ENCODE results near the gene AHCYL2.

Gene AHCYL2

DNA sequence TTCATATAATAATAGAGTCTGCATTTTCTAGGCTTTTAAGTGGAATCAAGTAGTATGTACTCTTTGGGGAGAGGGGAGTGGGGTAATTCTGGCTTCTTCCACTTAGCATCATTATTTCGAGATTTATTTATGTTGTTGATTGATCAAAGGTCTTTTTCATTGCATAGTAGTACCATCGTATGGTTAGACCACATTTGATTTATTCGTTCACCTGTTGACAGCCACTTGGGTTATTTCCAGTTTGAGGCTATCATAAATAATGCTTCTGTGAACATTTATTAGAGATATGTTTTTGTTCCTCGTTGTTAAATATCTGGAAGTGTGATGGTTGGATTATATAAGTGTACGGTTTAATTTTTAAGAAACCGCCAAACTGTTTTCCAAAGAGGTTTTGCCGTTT is 52.8 kb downstream of the AHCYL2 start:
- peaks cover 6% of the 10 kb centered on the region; the same call in 1 of the 2 replicates for H3K36me3 ChIP-seq (ENCODE audit: insufficient read depth, low read length)
- H3K9me3 ChIP-seq (ENCODE audit: low read length) = peaks cover 12% of the 10 kb centered on the region
- TF ChIP-seq, protein P1, sequence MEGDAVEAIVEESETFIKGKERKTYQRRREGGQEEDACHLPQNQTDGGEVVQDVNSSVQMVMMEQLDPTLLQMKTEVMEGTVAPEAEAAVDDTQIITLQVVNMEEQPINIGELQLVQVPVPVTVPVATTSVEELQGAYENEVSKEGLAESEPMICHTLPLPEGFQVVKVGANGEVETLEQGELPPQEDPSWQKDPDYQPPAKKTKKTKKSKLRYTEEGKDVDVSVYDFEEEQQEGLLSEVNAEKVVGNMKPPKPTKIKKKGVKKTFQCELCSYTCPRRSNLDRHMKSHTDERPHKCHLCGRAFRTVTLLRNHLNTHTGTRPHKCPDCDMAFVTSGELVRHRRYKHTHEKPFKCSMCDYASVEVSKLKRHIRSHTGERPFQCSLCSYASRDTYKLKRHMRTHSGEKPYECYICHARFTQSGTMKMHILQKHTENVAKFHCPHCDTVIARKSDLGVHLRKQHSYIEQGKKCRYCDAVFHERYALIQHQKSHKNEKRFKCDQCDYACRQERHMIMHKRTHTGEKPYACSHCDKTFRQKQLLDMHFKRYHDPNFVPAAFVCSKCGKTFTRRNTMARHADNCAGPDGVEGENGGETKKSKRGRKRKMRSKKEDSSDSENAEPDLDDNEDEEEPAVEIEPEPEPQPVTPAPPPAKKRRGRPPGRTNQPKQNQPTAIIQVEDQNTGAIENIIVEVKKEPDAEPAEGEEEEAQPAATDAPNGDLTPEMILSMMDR (IDR thresholded peaks at IDR 0.05; ENCODE audit: low read length) = no peak
- TF ChIP-seq EZH2 (IDR thresholded peaks at IDR 0.05; ENCODE audit: borderline replicate concordance, low read length) = no peak
- no peaks in the 10 kb centered on the region for H3K79me2 ChIP-seq (ENCODE audit: insufficient read depth, low read length)
- H2AFZ ChIP-seq (ENCODE audit: low read length) = no peak overlapping the region
- no peaks in the 10 kb centered on the region for H3K4me1 ChIP-seq (ENCODE audit: insufficient read depth, low read length, severe bottlenecking)
- H3K4me3 ChIP-seq (ENCODE audit: low read depth, low read length, poor library complexity, severe bottlenecking) = no peak overlapping the region
- no peak overlapping the region for H3K9ac ChIP-seq (ENCODE audit: low read length)
- no peaks in the 10 kb centered on the region for H4K20me1 ChIP-seq (ENCODE audit: insufficient read depth, low read length)
- H3F3A ChIP-seq (ENCODE audit: insufficient read depth, low read length) = no peaks in the 10 kb centered on the region
- no peak overlapping the region for H3K27ac ChIP-seq (ENCODE audit: low read depth, low read length, poor library complexity, severe bottlenecking)
- no peaks in the 10 kb centered on the region for H3K9me2 ChIP-seq (ENCODE audit: low read depth, low read length)
- H3K4me2 ChIP-seq (ENCODE audit: low read length) = no peak overlapping the region
- no peaks in the 10 kb centered on the region for H3K27me3 ChIP-seq (ENCODE audit: insufficient read depth, low read length)

- Histone ChIP-seq H3K36me3 (ENCODE audit: insufficient read depth, low read length) (peaks cover 6% of the 10 kb centered on the region; the same call in 1 of the 2 replicates), H3K27ac (ENCODE audit: low read depth, low read length, poor library complexity, severe bottlenecking) (no peak overlapping the region), H3F3A (ENCODE audit: insufficient read depth, low read length) (no peaks in the 10 kb centered on the region), H3K4me1 (ENCODE audit: insufficient read depth, low read length, severe bottlenecking) (no peaks in the 10 kb centered on the region), H3K4me2 (ENCODE audit: low read length) (no peak overlapping the region), H3K9ac (ENCODE audit: low read length) (no peak overlapping the region), H4K20me1 (ENCODE audit: insufficient read depth, low read length) (no peaks in the 10 kb centered on the region), H3K9me3 (ENCODE audit: low read length) (peaks cover 10% of the 10 kb centered on the region), H3K27me3 (ENCODE audit: insufficient read depth, low read length) (no peaks in the 10 kb centered on the region), H3K4me3 (ENCODE audit: low read depth, low read length, poor library complexity, severe bottlenecking) (no peak overlapping the region), H3K79me2 (ENCODE audit: insufficient read depth, low read length) (no peaks in the 10 kb centered on the region), H2AFZ (ENCODE audit: low read length) (no peak overlapping the region), H3K9me2 (ENCODE audit: low read depth, low read length) (no peaks in the 10 kb centered on the region)
- TF ChIP-seq EZH2 (IDR thresholded peaks at IDR 0.05; ENCODE audit: borderline replicate concordance, low read length) = no peak
- TF ChIP-seq, protein P1 (IDR thresholded peaks at IDR 0.05; ENCODE audit: low read length) = no peak
Observed at GRCh38 chr7:129278688-129279087, 53.9 kb downstream of the AHCYL2 start.

- Histone ChIP-seq H3K79me2 (ENCODE audit: insufficient read depth, low read length) (no peaks in the 10 kb centered on the region), H3K27ac (ENCODE audit: low read depth, low read length, poor library complexity, severe bottlenecking) (no peak overlapping the region), H3K9me3 (ENCODE audit: low read length) (no peaks in the 10 kb centered on the region), H3F3A (ENCODE audit: insufficient read depth, low read length) (no peaks in the 10 kb centered on the region), H3K4me3 (ENCODE audit: low read depth, low read length, poor library complexity, severe bottlenecking) (no peak overlapping the region), H4K20me1 (ENCODE audit: insufficient read depth, low read length) (no peaks in the 10 kb centered on the region), H3K4me1 (ENCODE audit: insufficient read depth, low read length, severe bottlenecking) (no peaks in the 10 kb centered on the region), H2AFZ (ENCODE audit: low read length) (no peak overlapping the region), H3K9ac (ENCODE audit: low read length) (no peak overlapping the region), H3K27me3 (ENCODE audit: insufficient read depth, low read length) (no peaks in the 10 kb centered on the region), H3K4me2 (ENCODE audit: low read length) (no peak overlapping the region), H3K36me3 (ENCODE audit: insufficient read depth, low read length) (no peaks in the 10 kb centered on the region), H3K9me2 (ENCODE audit: low read depth, low read length) (no peaks in the 10 kb centered on the region)
- no peak for TF ChIP-seq EZH2 (IDR thresholded peaks at IDR 0.05; ENCODE audit: borderline replicate concordance, low read length)
- TF ChIP-seq, protein P1 (IDR thresholded peaks at IDR 0.05; ENCODE audit: low read length) = no peak
Observed at GRCh38 chr7:129279757-129280156, 54.9 kb downstream of the AHCYL2 start.

Measured in OCI-LY1 (cell line).